Measurements from ENCODE around the gene PLXDC2. TPM values are rescaled to one million over a fixed set of nuclear protein-coding genes. Genes with fewer than 3 reads are reported as not detected.

Gene PLXDC2
- total RNA-seq, 1 donor from 2014 or later: 7.5 TPM

- no peak overlapping the region for H3K4me3 ChIP-seq (ENCODE audit: low read depth, low read length)
- no peak for DNase-seq (ENCODE audit: low read depth)
- TF ChIP-seq CTCF (IDR thresholded peaks at IDR 0.05; ENCODE audit: insufficient read depth, low read length, poor library complexity, severe bottlenecking): no peak
Measured at GRCh38 chr10:19922236-19922963, 106.2 kb downstream of the PLXDC2 start.

GRCh38 chr10:19925064-19925463 is 108.8 kb downstream of the PLXDC2 start:
- no peaks in the 10 kb centered on the region for H3K27me3 ChIP-seq (ENCODE audit: control insufficient read depth, insufficient read depth, low read length)
- DNase-seq (ENCODE audit: low read depth): no peak
- H3K4me3 ChIP-seq (ENCODE audit: low read depth, low read length): no peak overlapping the region
- H3K36me3 ChIP-seq (ENCODE audit: control insufficient read depth, insufficient read depth, low read length): no peaks in the 10 kb centered on the region
- TF ChIP-seq CTCF (IDR thresholded peaks at IDR 0.05; ENCODE audit: insufficient read depth, low read length, poor library complexity, severe bottlenecking): no peak

More at GRCh38 chr10:19922236-19922963, 106.2 kb downstream of the PLXDC2 start:
- Histone ChIP-seq H3K27me3 (ENCODE audit: control insufficient read depth, insufficient read depth, low read length) (no peaks in the 10 kb centered on the region), H3K36me3 (ENCODE audit: control insufficient read depth, insufficient read depth, low read length) (no peaks in the 10 kb centered on the region)

- DNase-seq (ENCODE audit: low read depth): no peak
- Histone ChIP-seq H3K27me3 (ENCODE audit: control insufficient read depth, insufficient read depth, low read length) (no peaks in the 10 kb centered on the region), H3K36me3 (ENCODE audit: control insufficient read depth, insufficient read depth, low read length) (no peaks in the 10 kb centered on the region), H3K4me3 (ENCODE audit: low read depth, low read length) (no peak overlapping the region)
- no peak for TF ChIP-seq CTCF (IDR thresholded peaks at IDR 0.05; ENCODE audit: insufficient read depth, low read length, poor library complexity, severe bottlenecking)
Measured at GRCh38 chr10:19928936-19929335, 112.7 kb downstream of the PLXDC2 start.

- Histone ChIP-seq H3K36me3 (ENCODE audit: control insufficient read depth, insufficient read depth, low read length) (no peaks in the 10 kb centered on the region), H3K4me3 (ENCODE audit: low read depth, low read length) (no peak overlapping the region), H3K27me3 (ENCODE audit: control insufficient read depth, insufficient read depth, low read length) (no peaks in the 10 kb centered on the region)
- TF ChIP-seq CTCF (IDR thresholded peaks at IDR 0.05; ENCODE audit: insufficient read depth, low read length, poor library complexity, severe bottlenecking): no peak
- DNase-seq (ENCODE audit: low read depth): no peak
Measured at GRCh38 chr10:19929506-19930140, 113.4 kb downstream of the PLXDC2 start.

- no peaks in the 10 kb centered on the region for H3K27me3 ChIP-seq (ENCODE audit: control insufficient read depth, insufficient read depth, low read length)
- H3K36me3 ChIP-seq (ENCODE audit: control insufficient read depth, insufficient read depth, low read length): no peaks in the 10 kb centered on the region
- DNase-seq (ENCODE audit: low read depth): peak; percentile 63
- no peak overlapping the region for H3K4me3 ChIP-seq (ENCODE audit: low read depth, low read length)
- no peak for TF ChIP-seq CTCF (IDR thresholded peaks at IDR 0.05; ENCODE audit: insufficient read depth, low read length, poor library complexity, severe bottlenecking)
Measured at GRCh38 chr10:19930936-19931893, 115.0 kb downstream of the PLXDC2 start.
